ENCODE measurements around the gene BAX. TPM values are rescaled to one million over a fixed set of nuclear protein-coding genes. Genes with fewer than 3 reads are reported as not detected.

The BAX gene
- total RNA-seq, 1 experiment from 2014 or later: 346 TPM

- TF ChIP-seq MLX (CRISPR knock-in tag; IDR thresholded peaks at IDR 0.05): no peak
- no peak for TF ChIP-seq ZNF263 (CRISPR knock-in tag; IDR thresholded peaks at IDR 0.05; ENCODE audit: low read depth)
- TF ChIP-seq NFATC4 (CRISPR knock-in tag; IDR thresholded peaks at IDR 0.05): 0 out of 2 replicates have a peak, but pooled peaks have one; percentile 8
- no peak for TF ChIP-seq CBFB (CRISPR knock-in tag; IDR thresholded peaks at IDR 0.05; ENCODE audit: low read depth)
- TF ChIP-seq ZMAT4 (CRISPR knock-in tag; IDR thresholded peaks at IDR 0.05): peak; percentile 70; the same call in 1 of the 2 replicates
Measured at GRCh38 chr19:48965806-48966540, 11.3 kb downstream of the BAX start (continued).

DNA sequence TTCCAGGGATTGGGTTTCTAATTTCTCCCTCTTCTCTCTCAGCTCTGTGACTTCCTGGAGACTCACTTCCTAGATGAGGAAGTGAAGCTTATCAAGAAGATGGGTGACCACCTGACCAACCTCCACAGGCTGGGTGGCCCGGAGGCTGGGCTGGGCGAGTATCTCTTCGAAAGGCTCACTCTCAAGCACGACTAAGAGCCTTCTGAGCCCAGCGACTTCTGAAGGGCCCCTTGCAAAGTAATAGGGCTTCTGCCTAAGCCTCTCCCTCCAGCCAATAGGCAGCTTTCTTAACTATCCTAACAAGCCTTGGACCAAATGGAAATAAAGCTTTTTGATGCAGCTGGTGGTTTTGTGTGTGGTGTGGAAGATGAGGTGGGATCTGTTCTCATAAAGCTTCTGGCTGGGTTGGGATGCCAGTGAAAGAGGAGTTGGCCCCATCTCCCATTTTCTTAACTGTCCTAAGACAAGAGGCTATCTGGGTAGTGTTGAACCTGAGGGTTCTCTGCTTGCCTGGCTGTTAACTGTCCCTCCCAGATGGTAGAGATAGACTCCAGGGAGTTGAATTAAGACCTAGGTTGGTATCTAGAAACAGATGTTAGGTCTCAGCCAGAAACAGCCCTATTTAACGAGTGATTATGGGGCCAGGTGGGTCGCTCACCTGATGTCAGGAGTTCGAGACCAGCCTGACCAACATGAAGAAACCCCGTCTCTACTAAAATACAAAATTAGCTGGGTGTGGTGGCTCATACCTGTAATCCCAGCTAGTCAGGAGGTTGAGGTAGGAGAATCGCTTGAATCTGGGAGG, 12.1 kb downstream of the BAX start:
- Mint-ChIP-seq H3K4me3 (peak overlapping the region; percentile 99), H3K27ac (no peak overlapping the region), H3K27me3 (ENCODE audit: low read depth) (no peaks in the 10 kb centered on the region), H3K9me3 (peaks cover 4% of the 10 kb centered on the region), H3K4me1 (peaks cover 39% of the 10 kb centered on the region), H3K36me3 (peaks cover 45% of the 10 kb centered on the region)
- POLR2A ChIA-PET: interaction anchor here (1.3 to 1.5 kb wide), 2 partner anchors 12 to 27 kb away, joined by 3 to 4 read pairs; partner anchors contain the start of genes BAX and RUVBL2
- DNase-seq (ENCODE audit: low spot score) (no peak), ATAC-seq (no peak)
- CTCF ChIA-PET: interaction anchor here (0.5 to 2.6 kb wide), 6 partner anchors 9 to 236 kb away, joined by 3 to 13 read pairs (median 6); partner anchors contain the start of genes GYS1 and RUVBL2
- TF ChIP-seq AR (CRISPR knock-in tag; IDR thresholded peaks at IDR 0.05) (0 out of 2 replicates have a peak, but pooled peaks have one; percentile 41), E2F5 (CRISPR knock-in tag; IDR thresholded peaks at IDR 0.05) (no peak), TEAD4 (CRISPR knock-in tag; IDR thresholded peaks at IDR 0.05) (no peak), ZMAT4 (CRISPR knock-in tag; IDR thresholded peaks at IDR 0.05) (peak; percentile 60; the same call in 1 of the 2 replicates), NFYB (CRISPR knock-in tag; conservative IDR thresholded peaks at IDR 0.05; ENCODE audit: low read depth) (no peak), CREM (CRISPR knock-in tag; IDR thresholded peaks at IDR 0.05) (no peak), ZNF263 (CRISPR knock-in tag; IDR thresholded peaks at IDR 0.05; ENCODE audit: low read depth) (no peak), USF2 (CRISPR knock-in tag; IDR thresholded peaks at IDR 0.05) (no peak), MYBL2 (CRISPR knock-in tag; IDR thresholded peaks at IDR 0.05) (no peak), ATF3 (CRISPR knock-in tag; conservative IDR thresholded peaks at IDR 0.05) (no peak), JUN (CRISPR knock-in tag; IDR thresholded peaks at IDR 0.05) (no peak), OVOL2 (CRISPR knock-in tag; IDR thresholded peaks at IDR 0.05; ENCODE audit: borderline replicate concordance) (no peak), TP53 (CRISPR knock-in tag; IDR thresholded peaks at IDR 0.05) (no peak), SP1 (CRISPR knock-in tag; conservative IDR thresholded peaks at IDR 0.05) (no peak)
- TF ChIP-seq, protein P1, sequence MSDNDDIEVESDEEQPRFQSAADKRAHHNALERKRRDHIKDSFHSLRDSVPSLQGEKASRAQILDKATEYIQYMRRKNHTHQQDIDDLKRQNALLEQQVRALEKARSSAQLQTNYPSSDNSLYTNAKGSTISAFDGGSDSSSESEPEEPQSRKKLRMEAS (CRISPR knock-in tag; IDR thresholded peaks at IDR 0.05): no peak
- TF ChIP-seq, protein P2, sequence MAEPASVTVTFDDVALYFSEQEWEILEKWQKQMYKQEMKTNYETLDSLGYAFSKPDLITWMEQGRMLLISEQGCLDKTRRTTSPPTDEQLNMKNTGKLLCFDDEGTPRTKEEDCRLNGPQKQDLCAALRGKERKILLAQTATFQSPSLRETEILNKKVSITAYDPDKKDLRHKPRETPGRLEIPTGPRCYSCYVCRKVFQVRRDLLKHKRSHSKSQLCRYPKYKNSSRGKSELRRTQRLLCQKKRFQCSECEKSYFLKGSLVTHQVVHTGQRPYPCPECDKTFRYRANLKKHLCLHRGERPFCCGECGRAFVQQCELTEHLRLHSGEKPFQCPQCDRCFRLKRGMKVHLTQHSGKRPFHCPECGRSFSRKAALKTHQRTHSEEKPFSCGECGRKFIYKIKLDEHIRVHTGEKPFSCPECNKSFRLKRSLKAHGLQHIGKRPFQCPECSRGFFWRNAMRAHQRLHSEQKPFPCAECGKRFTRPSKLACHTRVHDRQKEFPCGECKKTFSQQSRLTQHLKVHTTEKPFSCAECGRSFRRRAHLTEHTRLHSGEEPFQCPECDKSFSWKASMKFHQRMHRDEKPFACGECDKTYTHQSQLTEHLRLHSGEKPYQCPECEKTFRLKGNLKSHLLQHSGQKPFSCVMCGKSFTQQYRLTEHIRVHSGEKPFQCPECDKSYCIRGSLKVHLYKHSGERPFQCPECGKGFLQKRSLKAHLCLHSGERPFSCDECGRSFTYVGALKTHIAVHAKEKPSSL (CRISPR knock-in tag; conservative IDR thresholded peaks at IDR 0.05): no peak
- TF ChIP-seq, protein P3, sequence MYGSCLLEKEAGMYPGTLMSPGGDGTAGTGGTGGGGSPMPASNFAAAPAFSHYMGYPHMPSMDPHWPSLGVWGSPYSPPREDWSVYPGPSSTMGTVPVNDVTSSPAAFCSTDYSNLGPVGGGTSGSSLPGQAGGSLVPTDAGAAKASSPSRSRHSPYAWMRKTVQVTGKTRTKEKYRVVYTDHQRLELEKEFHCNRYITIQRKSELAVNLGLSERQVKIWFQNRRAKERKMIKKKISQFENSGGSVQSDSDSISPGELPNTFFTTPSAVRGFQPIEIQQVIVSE (CRISPR knock-in tag; IDR thresholded peaks at IDR 0.05; ENCODE audit: borderline replicate concordance): no peak
